Nephron (organoid): ENCODE data around the gene SMAD6.
"Not testable (repeated sequence)": the region's sequence is repeated elsewhere in the genome, so short reads cannot be mapped to it uniquely, and the experiment has no call there.

ENCODE experiments used
- H3K27ac Mint-ChIP-seq, 3 experiments: 2 replicates each; pipeline ENCODE4 v1.8.0; 2020; ENCODE audit warnings: mixed read lengths in 3 of 3, mild to moderate bottlenecking in 2 of 3, moderate library complexity in 1 of 3
- H3K27me3 Mint-ChIP-seq: 2 replicates; pipeline ENCODE4 v1.8.0; 2021; ENCODE audit warnings: low read depth, mild to moderate bottlenecking, moderate library complexity, mixed read lengths
- H3K36me3 Mint-ChIP-seq: 2 replicates; pipeline ENCODE4 v1.8.0; 2020; ENCODE audit warnings: low read depth, mixed read lengths
- H3K4me1 Mint-ChIP-seq: 2 replicates; pipeline ENCODE4 v1.8.0; 2020; ENCODE audit warnings: mixed read lengths
- H3K4me3 Mint-ChIP-seq, 3 experiments: 2 replicates each; pipeline ENCODE4 v1.8.0; 2020; ENCODE audit warnings: mild to moderate bottlenecking in 3 of 3, mixed read lengths in 3 of 3, moderate library complexity in 2 of 3
- H3K9me3 Mint-ChIP-seq: 2 replicates; pipeline ENCODE4 v1.8.0; 2020; ENCODE audit warnings: mixed read lengths
- CTCF ChIP-seq, 3 experiments: fragments of 200-600 bp; sonication (generic); IDR thresholded peaks; one replicate each; pipeline ENCODE4 v1.5.0; 2021; ENCODE audit warnings: antibody characterized with exemption in 3 of 3; ENCODE audit not compliant: unreplicated experiment in 3 of 3

The SMAD6 gene

DNA sequence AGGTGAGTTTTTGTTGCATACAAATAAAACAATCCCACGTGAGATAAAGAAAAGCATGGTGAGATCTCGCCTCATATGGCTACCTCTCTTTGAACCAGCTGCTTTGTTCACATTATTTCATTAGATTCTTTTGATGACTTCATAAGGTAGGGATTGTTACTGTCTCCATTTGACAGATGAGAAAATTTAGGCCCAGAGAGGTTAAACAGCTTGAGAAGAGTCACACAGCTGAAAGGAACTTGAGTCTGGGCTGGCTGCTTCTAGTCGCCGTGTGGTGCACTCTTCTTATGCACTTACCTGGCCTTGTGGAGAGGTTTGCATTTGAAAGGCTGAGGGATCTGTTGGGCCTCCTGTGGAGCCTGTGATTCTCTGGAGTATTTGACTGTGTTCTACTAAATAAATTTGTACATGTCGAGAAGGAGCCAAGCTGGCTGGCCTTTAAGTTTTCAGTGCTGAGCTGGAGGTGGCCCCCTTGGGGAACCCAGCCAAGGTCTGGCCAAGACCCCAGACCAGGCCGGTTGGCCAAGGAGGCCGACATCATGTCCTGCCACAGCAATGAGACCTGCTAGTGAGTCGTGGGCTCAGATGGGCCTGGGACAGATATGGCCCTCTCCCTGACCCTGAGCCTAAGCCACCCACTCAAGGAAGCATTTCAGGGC is 125.1 kb downstream of the SMAD6 start:
- Mint-ChIP-seq H3K36me3 (no peaks in the 10 kb centered on the region), H3K27ac (no peak overlapping the region), H3K27me3 (peaks cover 15% of the 10 kb centered on the region), H3K9me3 (no peaks in the 10 kb centered on the region), H3K4me3 (no peak overlapping the region), H3K4me1 (peaks cover under 1% of the 10 kb centered on the region)
- TF ChIP-seq CTCF (IDR thresholded peaks at IDR 0.05; ENCODE audit: unreplicated experiment in 3 of 3), result no peak

- peaks cover 4% of the 10 kb centered on the region for H3K4me1 Mint-ChIP-seq
- no peaks in the 10 kb centered on the region for H3K9me3 Mint-ChIP-seq
- no peak overlapping the region for H3K27ac Mint-ChIP-seq
- H3K36me3 Mint-ChIP-seq, result no peaks in the 10 kb centered on the region
- H3K27me3 Mint-ChIP-seq, result peaks cover 15% of the 10 kb centered on the region
- no peak overlapping the region for H3K4me3 Mint-ChIP-seq
- no peak for TF ChIP-seq CTCF (IDR thresholded peaks at IDR 0.05; ENCODE audit: unreplicated experiment in 3 of 3)
Observed at GRCh38 chr15:66827698-66828055, 125.6 kb downstream of the SMAD6 start.

DNA sequence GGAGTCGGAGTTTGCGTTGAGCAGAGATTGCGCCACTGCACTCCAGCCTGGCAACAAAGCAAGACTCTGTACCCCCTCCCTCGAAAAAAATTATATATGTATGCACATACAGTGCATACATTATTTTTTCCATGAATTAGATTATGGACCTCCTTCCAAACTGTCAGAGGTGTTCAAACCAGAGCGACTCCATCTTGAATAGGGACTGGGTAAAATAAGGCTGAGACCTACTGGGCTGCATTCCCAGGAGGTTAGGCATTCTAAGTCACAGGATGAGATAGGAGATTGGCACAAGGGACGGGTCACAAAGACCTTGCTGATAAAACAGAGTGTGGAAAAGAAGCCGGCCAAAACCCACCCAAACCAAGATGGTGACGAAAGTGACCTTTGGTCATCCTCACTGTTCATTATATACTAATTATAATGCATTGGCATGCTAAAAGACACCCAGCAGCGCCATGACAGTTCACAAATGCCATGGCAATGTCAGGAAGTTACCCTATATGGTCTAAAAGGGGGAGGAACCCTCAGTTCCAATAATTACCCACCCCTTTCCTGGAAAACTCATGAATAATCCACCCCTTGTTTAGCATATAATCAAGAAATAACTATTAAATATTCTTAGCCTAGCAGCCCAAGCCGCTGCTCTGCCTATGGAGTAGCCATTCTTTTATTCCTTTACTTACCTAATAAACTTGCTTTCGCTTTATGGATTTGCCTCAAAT is 126.9 kb downstream of the SMAD6 start:
- H3K27ac Mint-ChIP-seq, H3K4me3 Mint-ChIP-seq: not testable (repeated sequence)

DNA sequence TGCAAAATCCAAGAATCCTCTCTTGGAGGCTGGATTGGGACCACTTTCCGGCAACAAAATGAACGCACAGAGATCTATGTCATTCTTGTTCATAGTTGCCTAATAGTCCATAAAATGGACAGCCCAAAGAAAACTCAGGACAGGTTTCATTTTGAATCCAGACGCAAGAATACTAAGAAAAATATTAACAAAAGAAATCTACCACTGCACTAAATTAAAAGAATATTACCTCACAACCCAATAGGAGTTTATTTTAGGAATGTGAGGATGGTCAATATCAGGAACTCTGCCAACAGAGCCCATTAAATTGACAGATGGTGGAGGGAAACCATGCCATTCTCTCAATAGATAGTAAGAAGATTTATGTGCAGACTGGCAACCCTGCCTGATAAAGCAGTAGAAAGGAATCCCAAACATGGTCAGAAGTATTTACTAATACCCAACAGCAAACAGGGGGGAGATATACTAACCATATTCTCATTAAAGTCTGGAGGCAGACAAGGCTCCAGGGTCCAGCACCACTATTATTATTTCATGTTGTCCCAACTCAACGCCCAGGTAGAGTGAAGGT is 127.6 kb downstream of the SMAD6 start:
- Mint-ChIP-seq H3K27ac (no peak overlapping the region), H3K27me3 (peaks cover 20% of the 10 kb centered on the region), H3K4me3 (no peak overlapping the region), H3K9me3 (no peaks in the 10 kb centered on the region), H3K4me1 (peaks cover 9% of the 10 kb centered on the region), H3K36me3 (no peaks in the 10 kb centered on the region)
- no peak for TF ChIP-seq CTCF (IDR thresholded peaks at IDR 0.05; ENCODE audit: unreplicated experiment in 3 of 3)

More for the DNA sequence above, 126.9 kb downstream of the SMAD6 start:
- H3K27me3 Mint-ChIP-seq, result peaks cover 20% of the 10 kb centered on the region
- not testable (repeated sequence) for H3K9me3 Mint-ChIP-seq, H3K36me3 Mint-ChIP-seq, H3K4me1 Mint-ChIP-seq

- Mint-ChIP-seq H3K36me3 (no peaks in the 10 kb centered on the region), H3K9me3 (no peaks in the 10 kb centered on the region), H3K27ac (no peak overlapping the region), H3K4me3 (no peak overlapping the region), H3K4me1 (peaks cover 13% of the 10 kb centered on the region), H3K27me3 (peaks cover 20% of the 10 kb centered on the region)
- TF ChIP-seq CTCF (IDR thresholded peaks at IDR 0.05; ENCODE audit: unreplicated experiment in 3 of 3), result no peak
Observed at GRCh38 chr15:66830358-66830757, 128.3 kb downstream of the SMAD6 start.

GRCh38 chr15:66830823-66831222 is 128.8 kb downstream of the SMAD6 start:
- H3K36me3 Mint-ChIP-seq, result no peaks in the 10 kb centered on the region
- TF ChIP-seq CTCF (IDR thresholded peaks at IDR 0.05; ENCODE audit: unreplicated experiment in 3 of 3), result no peak
- peaks cover 13% of the 10 kb centered on the region for H3K4me1 Mint-ChIP-seq
- H3K27ac Mint-ChIP-seq, result no peak overlapping the region
- no peaks in the 10 kb centered on the region for H3K9me3 Mint-ChIP-seq
- no peak overlapping the region for H3K4me3 Mint-ChIP-seq
- H3K27me3 Mint-ChIP-seq, result peaks cover 20% of the 10 kb centered on the region
